Epithelial cell of esophagus (primary cell): Measurements from ENCODE around the gene CDC42SE1.

ENCODE experiments used
- DNase-seq: peaks from one replicate; pipeline ENCODE4 v3.0.0; 2010; ENCODE audit warnings: low read depth
- H3K4me3 ChIP-seq: 2 replicates; pipeline ENCODE4 v1.5.1; 2011; ENCODE audit warnings: mild to moderate bottlenecking, low read length, control low read depth
- TF ChIP-seq, protein P1 (sequence below): IDR thresholded peaks from 2 replicates; pipeline ENCODE4 v1.5.1; 2011; ENCODE audit warnings: low read depth, mild to moderate bottlenecking, low read length, control low read depth, inconsistent platforms; ENCODE audit not compliant: insufficient read depth; ENCODE audit errors: missing control alignments

The CDC42SE1 gene

GRCh38 chr1:151026460-151026859 is 33.0 kb downstream of the CDC42SE1 start:
- TF ChIP-seq, protein P1, sequence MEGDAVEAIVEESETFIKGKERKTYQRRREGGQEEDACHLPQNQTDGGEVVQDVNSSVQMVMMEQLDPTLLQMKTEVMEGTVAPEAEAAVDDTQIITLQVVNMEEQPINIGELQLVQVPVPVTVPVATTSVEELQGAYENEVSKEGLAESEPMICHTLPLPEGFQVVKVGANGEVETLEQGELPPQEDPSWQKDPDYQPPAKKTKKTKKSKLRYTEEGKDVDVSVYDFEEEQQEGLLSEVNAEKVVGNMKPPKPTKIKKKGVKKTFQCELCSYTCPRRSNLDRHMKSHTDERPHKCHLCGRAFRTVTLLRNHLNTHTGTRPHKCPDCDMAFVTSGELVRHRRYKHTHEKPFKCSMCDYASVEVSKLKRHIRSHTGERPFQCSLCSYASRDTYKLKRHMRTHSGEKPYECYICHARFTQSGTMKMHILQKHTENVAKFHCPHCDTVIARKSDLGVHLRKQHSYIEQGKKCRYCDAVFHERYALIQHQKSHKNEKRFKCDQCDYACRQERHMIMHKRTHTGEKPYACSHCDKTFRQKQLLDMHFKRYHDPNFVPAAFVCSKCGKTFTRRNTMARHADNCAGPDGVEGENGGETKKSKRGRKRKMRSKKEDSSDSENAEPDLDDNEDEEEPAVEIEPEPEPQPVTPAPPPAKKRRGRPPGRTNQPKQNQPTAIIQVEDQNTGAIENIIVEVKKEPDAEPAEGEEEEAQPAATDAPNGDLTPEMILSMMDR = no peak

GRCh38 chr1:151024540-151025146 is 34.8 kb downstream of the CDC42SE1 start:
- TF ChIP-seq, protein P1 = peak; percentile 87
- peak; percentile 80 for DNase-seq
- no peak overlapping the region for H3K4me3 ChIP-seq

More at GRCh38 chr1:151026460-151026859, 33.0 kb downstream of the CDC42SE1 start:
- no peak for DNase-seq
- no peak overlapping the region for H3K4me3 ChIP-seq

GRCh38 chr1:151013518-151013917 is 45.9 kb downstream of the CDC42SE1 start:
- H3K4me3 ChIP-seq = no peak overlapping the region
- DNase-seq = no peak
- TF ChIP-seq, protein P1 = no peak

DNA sequence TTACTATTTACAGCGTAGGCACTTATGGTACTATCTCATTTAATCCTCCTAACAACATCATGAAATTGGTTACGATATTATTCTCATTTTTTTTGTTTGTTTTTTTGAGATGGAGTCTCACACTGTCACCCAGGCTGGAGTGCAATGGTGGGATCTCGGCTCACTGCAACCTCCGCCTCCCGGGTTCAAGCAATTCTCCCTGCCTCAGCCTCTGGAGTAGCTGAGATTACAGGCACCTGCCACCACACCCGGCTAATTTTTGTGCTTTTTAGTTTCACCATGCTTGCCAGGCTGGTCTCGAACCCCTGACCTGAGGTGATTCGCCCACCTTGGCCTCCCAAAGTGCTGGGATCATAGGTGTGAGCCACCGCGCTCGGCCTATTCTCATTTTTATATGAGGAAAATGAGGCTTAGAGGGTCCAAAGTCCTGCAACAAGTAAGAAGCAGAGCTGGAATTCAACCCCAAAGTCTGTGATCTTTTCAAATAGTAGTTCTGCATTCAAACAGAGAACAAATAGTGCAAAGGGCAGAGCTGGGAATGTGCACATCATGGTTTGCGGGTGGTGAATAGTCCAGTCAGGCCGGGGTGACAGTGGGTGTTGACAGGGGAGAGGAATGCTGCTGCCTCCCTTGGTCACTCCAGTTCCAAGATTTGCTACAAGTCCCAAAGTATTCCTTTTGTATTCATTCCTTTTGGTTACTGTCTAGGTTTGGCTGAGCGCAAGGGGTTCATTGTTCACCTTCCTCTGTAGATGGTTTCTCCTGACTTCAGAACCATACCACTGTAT is 46.5 kb downstream of the CDC42SE1 start:
- no peak for DNase-seq
- H3K4me3 ChIP-seq = no peak overlapping the region
- TF ChIP-seq, protein P1 = no peak

- TF ChIP-seq, protein P1 = no peak
- DNase-seq = no peak
- H3K4me3 ChIP-seq = no peak overlapping the region
Observed at GRCh38 chr1:151011154-151011850, 48.1 kb downstream of the CDC42SE1 start.

- DNase-seq = no peak
Observed at GRCh38 chr1:151010346-151010726, 49.1 kb downstream of the CDC42SE1 start.

More at GRCh38 chr1:151010346-151010726, 49.1 kb downstream of the CDC42SE1 start:
- TF ChIP-seq, protein P1 = no peak
- H3K4me3 ChIP-seq = no peak overlapping the region
